Keratinocyte (primary cell): ENCODE data around the gene HSFX3.

ENCODE experiments used
- EZH2 ChIP-seq: IDR thresholded peaks from one replicate; pipeline ENCODE4 v1.6.1; 2012; ENCODE audit warnings: inconsistent platforms, mild to moderate bottlenecking, low read length, moderate library complexity
- TF ChIP-seq, protein P1 (sequence below), 3 experiments: IDR thresholded peaks in 1 of 3; conservative IDR thresholded peaks in 1 of 3; optimal IDR thresholded peaks in 1 of 3; 2 replicates in 2 of 3; 3 replicates in 1 of 3; pipeline versions ENCODE3 to v1.5.1; 2011; ENCODE audit warnings: low read length in 3 of 3, mild to moderate bottlenecking in 3 of 3, moderate library complexity in 2 of 3, control low read depth in 1 of 3, inconsistent platforms in 1 of 3; ENCODE audit not compliant: insufficient read depth in 2 of 3; ENCODE audit errors: extremely low read depth in 1 of 3

DNA sequence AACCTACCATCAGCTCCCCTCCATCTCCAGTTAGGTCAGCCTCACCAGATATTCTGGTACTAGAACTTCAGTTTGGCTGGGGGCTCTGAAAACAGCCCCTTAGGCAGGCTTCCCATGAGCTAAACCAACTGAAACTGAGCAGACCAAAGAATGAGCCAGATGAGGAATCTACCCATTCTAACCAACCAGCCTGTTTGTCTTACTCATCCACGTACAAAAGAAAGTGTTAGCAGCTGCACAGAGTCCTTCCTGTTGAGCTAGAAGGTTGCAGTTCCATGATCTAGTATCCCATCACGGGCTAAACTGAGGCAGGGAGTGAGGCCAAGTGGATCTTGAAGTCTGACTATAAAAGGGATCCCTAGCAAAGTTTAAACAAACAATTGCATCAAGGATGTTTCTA is 20.0 kb upstream of the HSFX3 start:
- TF ChIP-seq, protein P1, sequence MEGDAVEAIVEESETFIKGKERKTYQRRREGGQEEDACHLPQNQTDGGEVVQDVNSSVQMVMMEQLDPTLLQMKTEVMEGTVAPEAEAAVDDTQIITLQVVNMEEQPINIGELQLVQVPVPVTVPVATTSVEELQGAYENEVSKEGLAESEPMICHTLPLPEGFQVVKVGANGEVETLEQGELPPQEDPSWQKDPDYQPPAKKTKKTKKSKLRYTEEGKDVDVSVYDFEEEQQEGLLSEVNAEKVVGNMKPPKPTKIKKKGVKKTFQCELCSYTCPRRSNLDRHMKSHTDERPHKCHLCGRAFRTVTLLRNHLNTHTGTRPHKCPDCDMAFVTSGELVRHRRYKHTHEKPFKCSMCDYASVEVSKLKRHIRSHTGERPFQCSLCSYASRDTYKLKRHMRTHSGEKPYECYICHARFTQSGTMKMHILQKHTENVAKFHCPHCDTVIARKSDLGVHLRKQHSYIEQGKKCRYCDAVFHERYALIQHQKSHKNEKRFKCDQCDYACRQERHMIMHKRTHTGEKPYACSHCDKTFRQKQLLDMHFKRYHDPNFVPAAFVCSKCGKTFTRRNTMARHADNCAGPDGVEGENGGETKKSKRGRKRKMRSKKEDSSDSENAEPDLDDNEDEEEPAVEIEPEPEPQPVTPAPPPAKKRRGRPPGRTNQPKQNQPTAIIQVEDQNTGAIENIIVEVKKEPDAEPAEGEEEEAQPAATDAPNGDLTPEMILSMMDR (optimal IDR thresholded peaks at IDR 0.05 in 1 of 3, IDR thresholded peaks at IDR 0.05 in 1 of 3, conservative IDR thresholded peaks at IDR 0.05 in 1 of 3; ENCODE audit: extremely low read depth in 1 of 3, insufficient read depth in 2 of 3, low read length in 3 of 3) = no peak
- TF ChIP-seq EZH2 = no peak
